Hepatocyte (in vitro differentiated cells): ENCODE results near the gene RPP40. TPM values are rescaled to one million over a fixed set of nuclear protein-coding genes. Genes with fewer than 3 reads are reported as not detected.
"Not testable (repeated sequence)": the region's sequence is repeated elsewhere in the genome, so short reads cannot be mapped to it uniquely, and the experiment has no call there.

ENCODE experiments used
- DNase-seq: peaks from one replicate; pipeline ENCODE4 v3.0.0-alpha.2; 2016; ENCODE audit warnings: low spot score
- H2AFZ ChIP-seq: fragments of 200-600 bp; sonication (generic); 2 replicates; pipeline ENCODE4 v1.6.0; 2016; ENCODE audit warnings: antibody characterized with exemption, mild to moderate bottlenecking
- H3K27ac ChIP-seq: fragments of 200-600 bp; sonication (generic); 2 replicates; pipeline ENCODE4 v1.5.1; 2016; ENCODE audit warnings: mild to moderate bottlenecking
- H3K27me3 ChIP-seq: fragments of 200-600 bp; sonication (generic); 2 replicates; pipeline ENCODE4 v1.6.1; 2016
- H3K36me3 ChIP-seq: fragments of 200-600 bp; sonication (generic); replicated peaks from 2 replicates; pipeline ENCODE4 v1.5.1; 2016; ENCODE audit warnings: low read depth; ENCODE audit not compliant: insufficient read depth
- H3K4me1 ChIP-seq: fragments of 200-600 bp; sonication (generic); 2 replicates; pipeline ENCODE4 v1.5.1; 2016; ENCODE audit warnings: mild to moderate bottlenecking, moderate library complexity; ENCODE audit not compliant: insufficient read depth
- H3K4me2 ChIP-seq: fragments of 200-600 bp; sonication (generic); 2 replicates; pipeline ENCODE4 v1.6.0; 2016
- H3K4me3 ChIP-seq: fragments of 200-600 bp; sonication (generic); 2 replicates; pipeline ENCODE4 v1.5.1; 2016; ENCODE audit warnings: mild to moderate bottlenecking
- H3K79me2 ChIP-seq: fragments of 200-600 bp; sonication (generic); 2 replicates; pipeline ENCODE4 v1.6.0; 2017; ENCODE audit warnings: mild to moderate bottlenecking
- H3K9me2 ChIP-seq: fragments of 200-600 bp; sonication (generic); replicated peaks from 2 replicates; pipeline ENCODE4 v1.6.0; 2017; ENCODE audit warnings: mild to moderate bottlenecking; ENCODE audit not compliant: insufficient read depth
- H3K9me3 ChIP-seq: fragments of 200-600 bp; sonication (generic); 2 replicates; pipeline ENCODE4 v1.5.1; 2016; ENCODE audit warnings: low read depth, mild to moderate bottlenecking
- H4K20me1 ChIP-seq: fragments of 200-600 bp; sonication (generic); 2 replicates; pipeline ENCODE4 v1.6.0; 2016; ENCODE audit warnings: mild to moderate bottlenecking; ENCODE audit not compliant: insufficient read depth, poor library complexity, severe bottlenecking
- CTCF ChIP-seq: fragments of 200-600 bp; sonication (generic); IDR thresholded peaks from 2 replicates; pipeline ENCODE4 v1.5.1; 2016; ENCODE audit warnings: antibody characterized with exemption, mild to moderate bottlenecking; ENCODE audit not compliant: poor library complexity
- EZH2 ChIP-seq: fragments of 200-600 bp; sonication (generic); IDR thresholded peaks from 2 replicates; pipeline ENCODE4 v1.6.1; 2016; ENCODE audit warnings: antibody characterized with exemption, mild to moderate bottlenecking, borderline replicate concordance
- EZH2phosphoT487 ChIP-seq: fragments of 200-600 bp; sonication (generic); IDR thresholded peaks from one replicate; pipeline ENCODE4 v1.6.1; 2018; ENCODE audit warnings: antibody characterized with exemption, mild to moderate bottlenecking, low read depth, moderate library complexity; ENCODE audit not compliant: unreplicated experiment, severe bottlenecking
- WGBS: methylation state at CpG from one replicate; pipeline ENCODE4 v1.1.6; 2016; ENCODE audit warnings: low lambda C conversion rate; ENCODE audit errors: missing lambda C conversion rate; 5-methylcytosine and 5-hydroxymethylcytosine counted together
- polyA plus RNA-seq: library from polyadenylated mRNA; unstranded; fragments of >200 nt; fragmentation: Nextera tagmentation; extraction: Ambion mirVana; gene quantifications from 2 replicates; pipeline ENCODE4 v1.2.1, GENCODE V29; 2016
- total RNA-seq: library from RNA; depleted of rRNA; stranded (reverse); fragments of >200 nt; gene quantifications from 2 replicates; pipeline ENCODE4 v1.2.3, GENCODE V29; 2014

The RPP40 gene
- total and polyA plus RNA-seq, 2 experiments from 2014 or later = 17.7 to 24.8 TPM

- 79% methylated on average over 7 of the region's 7 CpGs for WGBS
- H3K36me3 ChIP-seq = no peaks in the 10 kb centered on the region
- H3K79me2 ChIP-seq = no peaks in the 10 kb centered on the region
- no peaks in the 10 kb centered on the region for H3K9me2 ChIP-seq
- no peak overlapping the region for H3K4me3 ChIP-seq
- no peak overlapping the region for H3K4me2 ChIP-seq
- no peaks in the 10 kb centered on the region for H3K27me3 ChIP-seq
- no peak overlapping the region for H2AFZ ChIP-seq
- no peak overlapping the region for H3K27ac ChIP-seq
- H3K4me1 ChIP-seq = no peaks in the 10 kb centered on the region
- TF ChIP-seq CTCF (no peak), EZH2phosphoT487 (no peak), EZH2 (no peak)
- no peaks in the 10 kb centered on the region for H3K9me3 ChIP-seq
- DNase-seq = no peak
- H4K20me1 ChIP-seq = no peaks in the 10 kb centered on the region
Measured at GRCh38 chr6:5034328-5034727, 30.5 kb upstream of the RPP40 start.

GRCh38 chr6:5033214-5033904 is 29.5 kb upstream of the RPP40 start:
- not testable (repeated sequence) for H4K20me1 ChIP-seq, H3K4me3 ChIP-seq, H3K9me2 ChIP-seq, H3K9me3 ChIP-seq, H3K4me2 ChIP-seq, H3K27ac ChIP-seq, H3K4me1 ChIP-seq, DNase-seq, H3K27me3 ChIP-seq, H3K36me3 ChIP-seq, H2AFZ ChIP-seq, H3K79me2 ChIP-seq
- 80% methylated on average over 7 of the region's 14 CpGs for WGBS

DNA sequence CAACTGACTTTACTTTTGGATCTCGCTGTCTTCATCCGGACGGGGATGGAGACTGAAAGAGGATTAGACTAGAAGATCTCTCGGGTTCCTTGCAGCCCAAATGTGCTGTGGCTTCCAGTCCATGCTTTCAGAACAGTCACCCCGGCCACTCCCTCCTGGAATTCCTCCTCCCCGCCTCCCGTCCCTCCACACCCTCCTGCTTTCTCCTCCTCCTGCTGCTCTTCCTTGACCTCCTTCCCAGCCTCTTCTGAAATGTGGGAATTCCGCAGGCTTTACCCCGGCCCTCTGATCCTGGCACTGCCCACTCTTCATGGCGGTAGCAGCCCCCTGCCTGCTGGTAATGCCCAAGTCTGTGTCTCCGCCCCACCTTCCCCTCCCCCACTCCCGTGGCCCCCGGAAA is 28.9 kb upstream of the RPP40 start:
- H2AFZ ChIP-seq, H3K4me3 ChIP-seq, H3K79me2 ChIP-seq, H3K9me3 ChIP-seq, H3K27me3 ChIP-seq, H3K27ac ChIP-seq, H3K4me2 ChIP-seq, H3K4me1 ChIP-seq, DNase-seq, H3K9me2 ChIP-seq, H4K20me1 ChIP-seq, H3K36me3 ChIP-seq: not testable (repeated sequence)
- 66% methylated on average over 7 of the region's 13 CpGs for WGBS

DNA sequence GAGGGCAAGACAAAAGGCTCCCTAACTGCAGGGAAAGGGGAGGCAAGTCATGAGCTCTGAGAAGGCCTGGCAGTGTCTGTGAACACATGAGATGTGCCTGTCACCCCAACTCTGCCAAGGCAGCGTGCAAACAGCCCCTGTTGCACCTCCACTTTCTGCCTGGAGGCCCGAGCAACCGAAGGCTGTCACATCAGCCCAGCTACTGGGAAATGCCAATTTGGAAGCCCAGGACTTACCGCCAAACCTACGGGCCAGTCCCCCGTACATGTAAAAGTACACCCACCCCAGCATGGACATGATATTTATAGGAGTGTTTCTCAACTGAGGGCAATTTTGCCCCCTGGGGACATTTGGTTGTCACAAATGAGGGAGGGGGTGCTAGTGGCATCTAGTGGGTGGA is 27.3 kb upstream of the RPP40 start:
- H3K4me2 ChIP-seq = no peak overlapping the region
- H4K20me1 ChIP-seq = no peaks in the 10 kb centered on the region
- H3K36me3 ChIP-seq = no peaks in the 10 kb centered on the region
- peak overlapping the region; percentile 6 for H2AFZ ChIP-seq
- H3K27ac ChIP-seq = no peak overlapping the region
- TF ChIP-seq CTCF (no peak), EZH2phosphoT487 (no peak), EZH2 (no peak)
- no peaks in the 10 kb centered on the region for H3K4me1 ChIP-seq
- no peaks in the 10 kb centered on the region for H3K27me3 ChIP-seq
- no peak overlapping the region for H3K4me3 ChIP-seq
- 99% methylated on average over 6 of the region's 6 CpGs for WGBS
- DNase-seq = no peak
- H3K79me2 ChIP-seq = no peaks in the 10 kb centered on the region
- no peaks in the 10 kb centered on the region for H3K9me2 ChIP-seq
- H3K9me3 ChIP-seq = no peaks in the 10 kb centered on the region
